ENCODE results near the gene KLK3.
"Not testable (repeated sequence)": the region's sequence is repeated elsewhere in the genome, so short reads cannot be mapped to it uniquely, and the experiment has no call there.

KLK3 gene

DNA sequence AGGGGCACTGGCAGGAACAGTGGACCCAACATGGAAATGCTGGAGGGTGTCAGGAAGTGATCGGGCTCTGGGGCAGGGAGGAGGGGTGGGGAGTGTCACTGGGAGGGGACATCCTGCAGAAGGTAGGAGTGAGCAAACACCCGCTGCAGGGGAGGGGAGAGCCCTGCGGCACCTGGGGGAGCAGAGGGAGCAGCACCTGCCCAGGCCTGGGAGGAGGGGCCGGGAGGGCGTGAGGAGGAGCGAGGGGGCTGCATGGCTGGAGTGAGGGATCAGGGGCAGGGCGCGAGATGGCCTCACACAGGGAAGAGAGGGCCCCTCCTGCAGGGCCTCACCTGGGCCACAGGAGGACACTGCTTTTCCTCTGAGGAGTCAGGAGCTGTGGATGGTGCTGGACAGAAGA, 22.6 kb downstream of the KLK3 start:
- H3K4me3 ChIP-seq (ENCODE audit: low read length), result no peak overlapping the region
- no peaks in the 10 kb centered on the region for H3K36me3 ChIP-seq (ENCODE audit: control insufficient read depth, insufficient read depth, low read length)
- H3K27me3 ChIP-seq (ENCODE audit: control insufficient read depth, insufficient read depth, low read length), result no peaks in the 10 kb centered on the region
- no peaks in the 10 kb centered on the region for H3K4me1 ChIP-seq (ENCODE audit: control insufficient read depth, insufficient read depth, low read length)
- no peak overlapping the region for H3K27ac ChIP-seq (ENCODE audit: low read depth, low read length)
- H3K9ac ChIP-seq (ENCODE audit: low read length), result no peak overlapping the region

GRCh38 chr19:50878851-50879250, 24.1 kb downstream of the KLK3 start:
- Histone ChIP-seq H3K4me1 (ENCODE audit: control insufficient read depth, insufficient read depth, low read length) (no peaks in the 10 kb centered on the region), H3K36me3 (ENCODE audit: control insufficient read depth, insufficient read depth, low read length) (no peaks in the 10 kb centered on the region), H3K27me3 (ENCODE audit: control insufficient read depth, insufficient read depth, low read length) (no peaks in the 10 kb centered on the region), H3K4me3 (ENCODE audit: low read length) (no peak overlapping the region), H3K27ac (ENCODE audit: low read depth, low read length) (no peak overlapping the region), H3K9ac (ENCODE audit: low read length) (no peak overlapping the region)

DNA sequence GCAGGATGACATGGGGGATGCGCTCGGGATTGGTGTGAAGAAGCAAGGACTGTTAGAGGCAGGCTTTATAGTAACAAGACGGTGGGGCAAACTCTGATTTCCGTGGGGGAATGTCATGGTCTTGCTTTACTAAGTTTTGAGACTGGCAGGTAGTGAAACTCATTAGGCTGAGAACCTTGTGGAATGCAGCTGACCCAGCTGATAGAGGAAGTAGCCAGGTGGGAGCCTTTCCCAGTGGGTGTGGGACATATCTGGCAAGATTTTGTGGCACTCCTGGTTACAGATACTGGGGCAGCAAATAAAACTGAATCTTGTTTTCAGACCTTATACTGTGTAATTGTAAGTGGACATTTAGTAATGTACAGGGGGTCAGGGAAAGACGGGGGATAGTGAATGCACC, 25.5 kb downstream of the KLK3 start:
- H3K27me3 ChIP-seq (ENCODE audit: control insufficient read depth, insufficient read depth, low read length), result no peaks in the 10 kb centered on the region
- no peaks in the 10 kb centered on the region for H3K36me3 ChIP-seq (ENCODE audit: control insufficient read depth, insufficient read depth, low read length)
- H3K4me1 ChIP-seq (ENCODE audit: control insufficient read depth, insufficient read depth, low read length), result no peaks in the 10 kb centered on the region
- no peak overlapping the region for H3K4me3 ChIP-seq (ENCODE audit: low read length)
- no peak overlapping the region for H3K9ac ChIP-seq (ENCODE audit: low read length)
- H3K27ac ChIP-seq (ENCODE audit: low read depth, low read length), result no peak overlapping the region

- H3K27ac ChIP-seq (ENCODE audit: low read depth, low read length), result no peak overlapping the region
- H3K27me3 ChIP-seq (ENCODE audit: control insufficient read depth, insufficient read depth, low read length), result no peaks in the 10 kb centered on the region
- no peaks in the 10 kb centered on the region for H3K4me1 ChIP-seq (ENCODE audit: control insufficient read depth, insufficient read depth, low read length)
- H3K4me3 ChIP-seq (ENCODE audit: low read length), result no peak overlapping the region
- no peaks in the 10 kb centered on the region for H3K36me3 ChIP-seq (ENCODE audit: control insufficient read depth, insufficient read depth, low read length)
- H3K9ac ChIP-seq (ENCODE audit: low read length), result no peak overlapping the region
Observed at GRCh38 chr19:50882188-50882587, 27.5 kb downstream of the KLK3 start.

DNA sequence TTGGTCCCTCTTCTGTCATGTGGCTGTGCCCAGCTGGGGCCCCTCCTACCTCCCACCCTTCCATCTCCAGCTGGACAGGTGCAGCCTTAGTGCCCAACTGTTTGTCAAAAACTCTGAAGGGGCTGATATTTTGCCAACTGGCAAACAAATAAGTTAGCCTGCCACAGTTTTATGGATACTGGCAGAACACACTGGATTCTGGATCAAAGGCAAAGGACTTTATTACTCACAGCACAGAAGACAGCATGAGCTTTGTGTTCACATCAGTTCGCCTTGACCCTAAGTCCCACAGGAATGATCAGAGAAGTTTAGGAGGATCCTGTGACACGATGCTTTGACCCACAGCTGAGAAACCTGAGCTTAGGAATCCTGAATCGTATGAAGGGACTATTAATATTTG, 34.9 kb downstream of the KLK3 start:
- no peak overlapping the region for H3K27ac ChIP-seq (ENCODE audit: low read depth, low read length)
- H3K36me3 ChIP-seq (ENCODE audit: control insufficient read depth, insufficient read depth, low read length), result no peaks in the 10 kb centered on the region
- H3K9ac ChIP-seq (ENCODE audit: low read length), result no peak overlapping the region
- no peaks in the 10 kb centered on the region for H3K27me3 ChIP-seq (ENCODE audit: control insufficient read depth, insufficient read depth, low read length)
- no peak overlapping the region for H3K4me3 ChIP-seq (ENCODE audit: low read length)
- H3K4me1 ChIP-seq (ENCODE audit: control insufficient read depth, insufficient read depth, low read length), result no peaks in the 10 kb centered on the region

GRCh38 chr19:50890422-50891252, 35.9 kb downstream of the KLK3 start:
- H3K4me3 ChIP-seq (ENCODE audit: low read length), result no peak overlapping the region
- H3K9ac ChIP-seq (ENCODE audit: low read length), result no peak overlapping the region
- no peak overlapping the region for H3K27ac ChIP-seq (ENCODE audit: low read depth, low read length)

DNA sequence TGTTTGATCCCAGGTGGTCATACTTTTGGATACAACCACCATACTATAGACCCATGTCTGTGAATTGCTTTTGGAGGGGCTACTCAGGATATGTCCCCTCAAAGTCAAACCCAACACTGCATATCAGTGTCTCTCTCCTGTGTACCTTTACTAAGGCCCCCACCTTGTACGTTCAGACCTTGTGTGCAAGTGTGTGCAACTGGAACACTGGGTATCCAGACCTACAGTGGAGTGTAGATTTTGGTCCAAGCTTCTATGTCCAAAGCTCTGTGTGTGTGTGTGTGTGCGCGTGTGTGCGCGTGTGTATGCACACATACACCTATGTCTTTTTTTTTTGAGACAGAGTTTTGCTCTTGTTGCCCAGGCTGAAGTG, 36.5 kb downstream of the KLK3 start:
- H3K27me3 ChIP-seq (ENCODE audit: control insufficient read depth, insufficient read depth, low read length), result no peaks in the 10 kb centered on the region
- no peak overlapping the region for H3K27ac ChIP-seq (ENCODE audit: low read depth, low read length)
- no peak overlapping the region for H3K4me3 ChIP-seq (ENCODE audit: low read length)
- no peak overlapping the region for H3K9ac ChIP-seq (ENCODE audit: low read length)
- H3K4me1 ChIP-seq (ENCODE audit: control insufficient read depth, insufficient read depth, low read length), result no peaks in the 10 kb centered on the region
- no peaks in the 10 kb centered on the region for H3K36me3 ChIP-seq (ENCODE audit: control insufficient read depth, insufficient read depth, low read length)

More at GRCh38 chr19:50890422-50891252, 35.9 kb downstream of the KLK3 start:
- no peaks in the 10 kb centered on the region for H3K27me3 ChIP-seq (ENCODE audit: control insufficient read depth, insufficient read depth, low read length)
- no peaks in the 10 kb centered on the region for H3K36me3 ChIP-seq (ENCODE audit: control insufficient read depth, insufficient read depth, low read length)
- H3K4me1 ChIP-seq (ENCODE audit: control insufficient read depth, insufficient read depth, low read length), result no peaks in the 10 kb centered on the region

DNA sequence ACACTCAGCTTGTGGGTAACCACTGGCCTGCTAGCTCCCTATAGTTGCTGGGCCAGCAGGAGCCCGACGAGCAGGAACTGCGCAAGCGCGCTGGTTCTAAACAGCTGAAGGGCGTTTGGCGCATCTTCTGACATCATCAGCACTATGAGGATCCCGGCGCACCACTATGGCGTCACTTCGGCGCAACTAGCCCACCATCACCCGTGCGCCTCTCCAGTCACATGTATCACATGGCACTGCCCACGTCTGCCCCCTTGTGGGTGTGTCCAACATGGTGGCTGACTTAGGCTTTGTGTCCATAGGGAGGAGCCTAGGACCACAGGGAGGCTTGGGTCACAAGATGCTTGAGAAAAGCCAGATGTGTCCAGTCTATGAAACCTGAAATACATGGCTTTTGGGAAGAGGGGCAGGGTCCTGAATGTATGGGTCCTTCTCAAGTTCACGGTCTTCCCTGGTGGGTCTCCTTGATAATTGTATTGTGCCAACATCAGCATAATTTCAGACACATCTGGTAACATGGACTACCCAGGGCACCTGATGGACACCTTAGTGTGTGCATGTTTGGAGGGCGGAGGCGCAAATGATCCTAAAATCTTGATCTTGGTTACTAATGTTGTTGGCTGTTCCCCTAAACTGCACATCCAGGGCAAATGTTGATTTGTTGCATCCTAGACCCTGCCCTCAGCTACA, 38.5 kb downstream of the KLK3 start:
- Histone ChIP-seq H3K36me3 (ENCODE audit: control insufficient read depth, insufficient read depth, low read length) (no peaks in the 10 kb centered on the region), H3K4me3 (ENCODE audit: low read length) (no peak overlapping the region), H3K4me1 (ENCODE audit: control insufficient read depth, insufficient read depth, low read length) (no peaks in the 10 kb centered on the region), H3K9ac (ENCODE audit: low read length) (no peak overlapping the region), H3K27me3 (ENCODE audit: control insufficient read depth, insufficient read depth, low read length) (no peaks in the 10 kb centered on the region), H3K27ac (ENCODE audit: low read depth, low read length) (no peak overlapping the region)

- no peak overlapping the region for H3K27ac ChIP-seq (ENCODE audit: low read depth, low read length)
- no peaks in the 10 kb centered on the region for H3K36me3 ChIP-seq (ENCODE audit: control insufficient read depth, insufficient read depth, low read length)
- no peaks in the 10 kb centered on the region for H3K27me3 ChIP-seq (ENCODE audit: control insufficient read depth, insufficient read depth, low read length)
- no peak overlapping the region for H3K9ac ChIP-seq (ENCODE audit: low read length)
- H3K4me3 ChIP-seq (ENCODE audit: low read length), result no peak overlapping the region
- no peaks in the 10 kb centered on the region for H3K4me1 ChIP-seq (ENCODE audit: control insufficient read depth, insufficient read depth, low read length)
Observed at GRCh38 chr19:50894478-50895356, 40.0 kb downstream of the KLK3 start.

DNA sequence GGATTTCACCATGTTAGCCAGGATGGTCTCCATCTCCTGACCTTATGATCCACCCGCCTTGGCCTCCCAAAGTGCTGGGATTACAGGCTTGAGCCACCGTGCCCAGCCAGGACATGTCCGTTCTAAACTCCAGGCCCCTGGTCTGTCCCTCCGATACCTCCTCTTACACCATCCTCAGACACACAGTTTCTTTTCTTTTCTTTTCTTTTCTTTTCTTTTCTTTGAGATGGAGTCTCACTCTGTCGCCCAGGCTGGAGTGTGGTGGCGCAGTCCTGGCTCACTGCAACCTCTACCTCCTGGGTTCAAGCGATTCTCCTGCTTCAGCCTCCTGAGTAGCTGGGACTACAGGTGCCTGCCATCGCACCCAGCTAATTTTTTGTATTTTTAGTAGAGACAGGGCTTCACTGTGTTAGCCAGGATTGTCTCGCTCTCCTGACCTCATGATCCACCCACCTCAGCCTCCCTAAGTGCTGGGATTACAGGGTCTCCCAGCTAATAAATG, 41.4 kb downstream of the KLK3 start:
- H3K4me3 ChIP-seq (ENCODE audit: low read length); H3K36me3 ChIP-seq (ENCODE audit: control insufficient read depth, insufficient read depth, low read length); H3K27me3 ChIP-seq (ENCODE audit: control insufficient read depth, insufficient read depth, low read length); H3K4me1 ChIP-seq (ENCODE audit: control insufficient read depth, insufficient read depth, low read length); H3K27ac ChIP-seq (ENCODE audit: low read depth, low read length); H3K9ac ChIP-seq (ENCODE audit: low read length): not testable (repeated sequence)

DNA sequence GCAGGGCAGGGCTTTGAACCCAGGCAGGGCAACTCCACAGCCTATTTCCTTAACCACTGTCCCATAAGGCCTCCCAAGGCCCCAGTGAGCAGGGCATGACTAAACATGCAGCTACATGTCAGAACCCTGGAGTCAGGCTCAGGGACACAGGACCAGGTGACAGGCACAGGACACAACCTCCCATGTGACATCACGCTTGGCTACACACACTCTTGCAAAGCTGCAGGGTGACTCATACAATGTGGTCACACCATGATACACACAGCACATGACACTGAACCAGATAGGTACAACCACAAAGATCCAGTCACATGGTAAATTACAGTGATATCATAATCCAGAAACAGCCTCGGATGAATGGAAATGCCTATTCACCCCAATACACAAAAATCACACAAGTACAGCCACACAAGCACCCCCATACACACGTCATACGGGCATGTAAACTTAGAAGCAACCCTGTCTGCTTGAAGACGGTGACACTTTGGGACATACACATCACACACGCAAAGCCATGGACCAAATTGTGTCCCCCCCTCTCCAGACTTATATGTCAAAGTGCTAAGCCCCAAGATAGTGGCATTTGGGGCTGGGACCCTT, 42.0 kb downstream of the KLK3 start:
- Histone ChIP-seq H3K36me3 (ENCODE audit: control insufficient read depth, insufficient read depth, low read length) (no peaks in the 10 kb centered on the region), H3K9ac (ENCODE audit: low read length) (no peak overlapping the region), H3K27ac (ENCODE audit: low read depth, low read length) (no peak overlapping the region), H3K4me3 (ENCODE audit: low read length) (no peak overlapping the region), H3K4me1 (ENCODE audit: control insufficient read depth, insufficient read depth, low read length) (no peaks in the 10 kb centered on the region), H3K27me3 (ENCODE audit: control insufficient read depth, insufficient read depth, low read length) (no peaks in the 10 kb centered on the region)

GRCh38 chr19:50897191-50897607, 42.5 kb downstream of the KLK3 start:
- H3K4me3 ChIP-seq (ENCODE audit: low read length), result no peak overlapping the region
- no peaks in the 10 kb centered on the region for H3K27me3 ChIP-seq (ENCODE audit: control insufficient read depth, insufficient read depth, low read length)
- no peak overlapping the region for H3K9ac ChIP-seq (ENCODE audit: low read length)
- H3K27ac ChIP-seq (ENCODE audit: low read depth, low read length), result no peak overlapping the region
- no peaks in the 10 kb centered on the region for H3K36me3 ChIP-seq (ENCODE audit: control insufficient read depth, insufficient read depth, low read length)
- H3K4me1 ChIP-seq (ENCODE audit: control insufficient read depth, insufficient read depth, low read length), result no peaks in the 10 kb centered on the region

Data from rectal smooth muscle tissue (tissue), 1 donor.